GM12872 (cell line): Measurements from ENCODE around the gene TBC1D9.

Experiments
- CTCF ChIP-seq: IDR thresholded peaks from 3 replicates; pipeline ENCODE4 v1.5.1; 2011; ENCODE audit warnings: low read depth, mild to moderate bottlenecking, low read length, moderate library complexity; ENCODE audit not compliant: insufficient read depth

Gene TBC1D9

GRCh38 chr4:140672416-140672815 lies 83.8 kb downstream of the TBC1D9 start:
- no peak for TF ChIP-seq CTCF

DNA sequence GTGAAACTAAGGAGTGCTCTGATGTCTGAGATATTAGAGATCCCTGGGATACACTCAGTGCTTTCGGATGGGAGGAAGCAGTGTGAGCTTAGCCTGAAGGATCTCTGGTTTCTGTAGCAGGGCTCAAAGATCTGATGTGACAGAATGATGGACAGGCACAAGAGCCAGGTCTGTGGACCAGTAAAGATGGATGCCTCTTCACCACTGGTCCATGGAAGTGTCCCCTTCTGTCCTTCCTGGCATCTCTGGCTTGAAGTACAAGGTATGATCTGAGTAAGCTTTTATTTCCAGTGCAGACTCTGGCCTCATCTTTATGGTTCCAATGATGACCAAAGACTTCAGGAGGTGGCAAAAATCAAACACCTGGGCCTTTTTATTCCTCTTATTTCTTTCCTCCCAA lies 88.1 kb downstream of the TBC1D9 start:
- no peak for TF ChIP-seq CTCF

DNA sequence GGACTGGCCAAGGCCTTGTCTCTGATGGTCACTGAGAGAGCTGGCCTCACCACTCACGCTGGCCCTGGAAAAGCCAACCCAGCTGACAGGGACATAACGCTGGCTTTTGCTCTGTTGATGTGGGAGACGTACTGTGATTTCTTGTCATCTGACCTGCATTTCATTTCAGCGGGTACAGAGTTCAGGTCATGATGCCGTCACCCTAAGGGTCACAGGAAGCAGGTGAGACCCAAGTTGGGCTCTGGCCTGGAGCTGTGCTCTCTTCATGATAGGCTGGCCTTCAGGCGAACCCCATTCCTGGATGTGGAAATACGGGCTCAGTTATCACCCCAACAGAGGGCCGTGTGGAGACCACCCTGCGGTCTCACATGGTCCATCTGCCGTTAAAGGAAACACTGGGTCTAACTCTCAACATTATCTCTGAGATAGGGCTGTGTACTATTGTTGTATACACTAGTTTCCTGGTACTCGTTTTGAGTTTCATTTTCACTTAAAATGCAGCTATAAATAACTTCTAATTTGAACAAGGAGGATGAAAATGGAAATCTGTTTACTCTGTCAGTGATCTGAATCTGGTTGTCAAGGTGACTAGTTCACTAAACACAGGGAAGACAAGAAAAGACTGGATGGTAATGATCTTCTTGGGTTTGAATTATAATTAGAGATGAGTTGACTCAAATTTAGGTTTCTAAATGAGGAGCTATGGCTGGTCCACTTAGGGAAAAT lies 89.1 kb downstream of the TBC1D9 start:
- no peak for TF ChIP-seq CTCF

DNA sequence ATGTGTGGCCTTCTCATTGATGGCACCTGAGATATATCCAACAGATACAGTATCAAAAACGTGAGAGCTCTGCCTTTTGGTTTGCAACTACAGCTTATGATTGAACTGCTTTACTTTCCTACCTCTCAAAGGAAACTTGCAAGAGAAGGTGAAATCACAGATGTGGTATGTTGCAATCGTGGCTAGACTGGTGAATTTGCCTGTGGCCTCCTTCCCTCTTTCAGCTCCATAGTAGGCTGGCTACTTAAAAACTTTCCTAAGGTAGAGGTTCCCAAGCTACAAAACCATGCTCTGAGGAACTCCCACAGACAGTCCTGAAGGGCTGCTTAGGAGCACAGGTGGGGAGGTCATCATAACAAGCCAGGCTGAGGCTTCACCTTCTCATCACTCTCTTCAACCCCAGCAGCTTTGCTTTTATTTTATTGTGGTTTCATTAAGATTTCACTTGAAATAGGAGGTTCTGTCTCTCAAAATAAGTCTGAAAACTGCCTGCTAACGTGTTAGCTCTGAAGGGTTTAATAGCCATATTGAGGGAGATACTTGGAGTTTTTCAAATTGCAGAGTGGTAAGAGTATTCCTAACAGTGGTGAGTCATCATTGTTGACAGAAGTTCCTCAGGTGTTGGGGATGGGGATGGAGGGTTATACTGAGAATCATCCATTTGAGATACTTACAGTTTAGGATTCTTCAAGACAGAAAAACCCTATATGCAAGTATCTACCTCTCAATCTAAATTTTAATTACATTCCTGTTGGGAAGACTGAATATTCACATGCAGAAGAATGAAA lies 93.9 kb downstream of the TBC1D9 start:
- no peak for TF ChIP-seq CTCF

DNA sequence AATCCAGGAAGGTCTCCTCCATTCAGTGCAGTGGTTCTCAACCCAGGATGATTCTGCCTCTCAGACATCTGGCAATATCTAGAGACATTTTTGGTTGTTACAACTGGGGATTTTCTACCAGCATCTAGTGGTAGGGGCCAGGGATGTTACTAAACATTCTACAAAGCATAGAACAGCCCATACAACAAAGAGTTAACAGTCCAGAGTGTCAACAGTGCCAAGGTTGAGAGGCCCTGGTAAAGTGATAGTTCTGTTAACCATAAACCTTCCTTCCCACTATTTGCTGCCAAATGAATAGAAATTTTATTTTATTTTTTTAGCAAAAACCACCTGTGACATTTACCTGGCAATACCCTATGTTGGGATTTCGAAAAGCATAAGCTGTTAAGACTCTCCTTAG lies 94.6 kb downstream of the TBC1D9 start:
- no peak for TF ChIP-seq CTCF

GRCh38 chr4:140659943-140660700 lies 96.1 kb downstream of the TBC1D9 start:
- no peak for TF ChIP-seq CTCF

- no peak for TF ChIP-seq CTCF
Observed at GRCh38 chr4:140654495-140654814, 101.7 kb downstream of the TBC1D9 start.
